Measurements from ENCODE around the gene ACADS. TPM values are rescaled to one million over a fixed set of nuclear protein-coding genes. Genes with fewer than 3 reads are reported as not detected.

ACADS gene
- polyA plus RNA-seq, 2 donors: 13.7 to 14.9 TPM

DNA sequence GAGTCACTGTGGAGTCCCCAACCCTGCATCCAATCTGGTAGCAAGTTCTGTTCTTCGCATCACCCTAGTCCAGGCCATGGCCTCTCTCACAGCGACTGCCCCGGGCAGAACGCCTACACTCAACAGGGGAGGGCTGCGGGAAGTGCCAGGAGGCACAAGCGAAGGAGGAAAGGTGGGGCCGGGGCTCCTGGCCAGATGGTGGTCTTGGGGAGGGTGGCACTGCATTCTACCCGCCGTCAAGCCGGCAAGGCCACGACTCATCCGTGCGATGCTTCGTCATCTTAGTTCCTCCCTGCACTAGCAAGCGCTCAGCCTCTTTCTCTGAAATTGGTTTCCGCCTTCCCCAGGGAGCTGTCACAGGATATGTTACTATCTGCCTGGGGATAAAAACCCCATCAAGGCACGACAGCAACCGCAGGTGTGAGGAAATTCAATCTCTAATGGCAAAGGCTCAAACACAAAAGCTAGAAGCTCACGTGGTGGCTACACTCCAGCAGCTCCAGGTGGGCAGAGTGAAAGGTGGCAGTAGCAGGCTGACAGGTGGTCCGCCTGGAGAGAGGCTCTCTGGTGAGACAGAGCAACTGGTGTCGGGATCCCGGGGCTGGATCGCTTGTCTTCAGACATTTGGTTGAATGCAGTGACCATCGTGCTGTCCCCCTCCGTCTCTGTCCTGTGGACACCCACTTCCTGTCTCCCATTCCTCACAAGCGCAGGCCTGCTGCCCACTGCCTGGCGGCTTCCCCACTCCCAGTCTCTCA is 34.1 kb downstream of the ACADS start:
- 86 to 88% methylated on average over 27 of the region's 27 CpGs for WGBS, 2 donors
- Histone ChIP-seq H3K4me1 (ENCODE audit: control insufficient read depth in 2 of 2, insufficient read depth in 2 of 2, low read length in 1 of 2) (peaks cover 2 to 4% of the 10 kb centered on the region in 2 donors), H3K27ac (ENCODE audit: low read depth in 2 of 2, low read length in 1 of 2) (no peak overlapping the region), H3K9me3 (ENCODE audit: control insufficient read depth in 2 of 2, insufficient read depth in 1 of 2, low read depth in 1 of 2, low read length in 1 of 2) (no peaks in the 10 kb centered on the region), H3K36me3 (ENCODE audit: control insufficient read depth in 2 of 2, insufficient read depth in 2 of 2, low read length in 1 of 2) (peaks cover 8 to 23% of the 10 kb centered on the region in 2 donors), H3K4me3 (ENCODE audit: low read depth in 1 of 2, low read length in 2 of 2) (no peak overlapping the region), H3K27me3 (ENCODE audit: control insufficient read depth in 1 of 2, insufficient read depth in 2 of 2, low read length in 2 of 2) (no peaks in the 10 kb centered on the region)

GRCh38 chr12:120760349-120761254 is 35.0 kb downstream of the ACADS start:
- H3K36me3 ChIP-seq (ENCODE audit: control insufficient read depth in 2 of 2, insufficient read depth in 2 of 2, low read length in 1 of 2): peaks cover 8 to 28% of the 10 kb centered on the region in 2 donors

GRCh38 chr12:120761519-120761934 is 35.9 kb downstream of the ACADS start:
- WGBS, 2 donors: 33 to 45% methylated on average over 9 of the region's 9 CpGs
- peaks cover 16 to 36% of the 10 kb centered on the region in 2 donors for H3K36me3 ChIP-seq (ENCODE audit: control insufficient read depth in 2 of 2, insufficient read depth in 2 of 2, low read length in 1 of 2)
- no peaks in the 10 kb centered on the region for H3K27me3 ChIP-seq (ENCODE audit: control insufficient read depth in 1 of 2, insufficient read depth in 2 of 2, low read length in 2 of 2)
- peak overlapping the region; percentile 30 to 60 for H3K27ac ChIP-seq (ENCODE audit: low read depth in 2 of 2, low read length in 1 of 2)
- H3K4me1 ChIP-seq (ENCODE audit: control insufficient read depth in 2 of 2, insufficient read depth in 2 of 2, low read length in 1 of 2): peaks cover 2 to 4% of the 10 kb centered on the region in 2 donors
- no peak overlapping the region for H3K4me3 ChIP-seq (ENCODE audit: low read depth in 1 of 2, low read length in 2 of 2)
- no peaks in the 10 kb centered on the region for H3K9me3 ChIP-seq (ENCODE audit: control insufficient read depth in 2 of 2, insufficient read depth in 1 of 2, low read depth in 1 of 2, low read length in 1 of 2)

More at GRCh38 chr12:120760349-120761254, 35.0 kb downstream of the ACADS start:
- H3K27ac ChIP-seq (ENCODE audit: low read depth in 2 of 2, low read length in 1 of 2): peak overlapping the region in 1 of 2 donors; percentile 30
- 90 to 93% methylated on average over 21 of the region's 21 CpGs for WGBS, 2 donors
- no peaks in the 10 kb centered on the region for H3K27me3 ChIP-seq (ENCODE audit: control insufficient read depth in 1 of 2, insufficient read depth in 2 of 2, low read length in 2 of 2)
- no peak overlapping the region for H3K4me3 ChIP-seq (ENCODE audit: low read depth in 1 of 2, low read length in 2 of 2)
- peaks cover 2 to 4% of the 10 kb centered on the region in 2 donors for H3K4me1 ChIP-seq (ENCODE audit: control insufficient read depth in 2 of 2, insufficient read depth in 2 of 2, low read length in 1 of 2)
- no peaks in the 10 kb centered on the region for H3K9me3 ChIP-seq (ENCODE audit: control insufficient read depth in 2 of 2, insufficient read depth in 1 of 2, low read depth in 1 of 2, low read length in 1 of 2)

DNA sequence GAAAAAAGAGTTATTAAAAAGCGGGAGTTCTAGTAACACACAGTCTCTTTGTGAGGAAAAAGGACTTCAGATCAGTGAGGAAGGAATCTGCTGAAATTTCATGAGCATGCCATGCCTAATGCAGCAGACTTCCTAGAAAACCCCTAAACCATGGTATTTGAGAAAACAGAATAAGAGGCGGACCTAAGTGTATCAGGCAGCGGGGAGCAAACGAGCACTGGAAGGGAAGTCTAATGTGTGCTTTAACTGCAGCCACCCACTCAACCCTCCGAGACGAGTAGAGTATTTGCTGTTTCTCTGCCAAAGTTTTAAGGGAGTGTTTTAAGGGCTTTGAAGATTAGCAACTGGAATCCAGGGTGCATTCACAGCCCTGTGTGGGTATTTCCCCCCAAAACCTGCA is 36.5 kb downstream of the ACADS start:
- Histone ChIP-seq H3K4me1 (ENCODE audit: control insufficient read depth in 2 of 2, insufficient read depth in 2 of 2, low read length in 1 of 2) (peaks cover 2 to 4% of the 10 kb centered on the region in 2 donors), H3K9me3 (ENCODE audit: control insufficient read depth in 2 of 2, insufficient read depth in 1 of 2, low read depth in 1 of 2, low read length in 1 of 2) (no peaks in the 10 kb centered on the region), H3K36me3 (ENCODE audit: control insufficient read depth in 2 of 2, insufficient read depth in 2 of 2, low read length in 1 of 2) (peaks cover 18 to 42% of the 10 kb centered on the region in 2 donors), H3K27ac (ENCODE audit: low read depth in 2 of 2, low read length in 1 of 2) (peak overlapping the region; percentile 30 to 45), H3K27me3 (ENCODE audit: control insufficient read depth in 1 of 2, insufficient read depth in 2 of 2, low read length in 2 of 2) (no peaks in the 10 kb centered on the region), H3K4me3 (ENCODE audit: low read depth in 1 of 2, low read length in 2 of 2) (no peak overlapping the region)
- WGBS, 2 donors: 44 to 51% methylated on average over 6 of the region's 6 CpGs

GRCh38 chr12:120763250-120763649 is 37.6 kb downstream of the ACADS start:
- no peak overlapping the region for H3K4me3 ChIP-seq (ENCODE audit: low read depth in 1 of 2, low read length in 2 of 2)
- no peak overlapping the region for H3K27ac ChIP-seq (ENCODE audit: low read depth in 2 of 2, low read length in 1 of 2)
- WGBS, 2 donors: 69 to 88% methylated on average over 3 of the region's 3 CpGs
- H3K27me3 ChIP-seq (ENCODE audit: control insufficient read depth in 1 of 2, insufficient read depth in 2 of 2, low read length in 2 of 2): no peaks in the 10 kb centered on the region
- peaks cover 2 to 4% of the 10 kb centered on the region in 2 donors for H3K4me1 ChIP-seq (ENCODE audit: control insufficient read depth in 2 of 2, insufficient read depth in 2 of 2, low read length in 1 of 2)
- no peaks in the 10 kb centered on the region for H3K9me3 ChIP-seq (ENCODE audit: control insufficient read depth in 2 of 2, insufficient read depth in 1 of 2, low read depth in 1 of 2, low read length in 1 of 2)
- peaks cover 20 to 44% of the 10 kb centered on the region in 2 donors for H3K36me3 ChIP-seq (ENCODE audit: control insufficient read depth in 2 of 2, insufficient read depth in 2 of 2, low read length in 1 of 2)

DNA sequence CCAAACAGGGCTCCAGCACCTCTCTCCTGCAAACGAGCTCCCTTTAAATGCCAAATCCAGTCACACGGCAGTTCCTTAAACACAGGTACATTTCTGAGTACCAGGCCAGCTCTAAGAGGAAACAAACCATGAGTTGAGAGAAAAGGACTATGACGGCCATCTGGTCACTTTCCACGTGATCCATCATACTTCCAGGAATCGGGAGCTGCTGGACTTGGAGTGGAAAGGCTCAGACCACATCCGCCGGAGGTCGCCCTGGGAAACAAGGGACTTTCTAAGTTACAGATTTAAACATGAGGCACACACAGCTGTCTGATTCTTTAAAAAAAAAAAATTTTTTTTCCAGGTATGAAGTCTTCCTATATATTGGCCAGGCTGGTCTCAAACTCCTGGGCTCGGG is 39.2 kb downstream of the ACADS start:
- Histone ChIP-seq H3K36me3 (ENCODE audit: control insufficient read depth in 2 of 2, insufficient read depth in 2 of 2, low read length in 1 of 2) (peaks cover 20 to 40% of the 10 kb centered on the region in 2 donors), H3K27me3 (ENCODE audit: control insufficient read depth in 1 of 2, insufficient read depth in 2 of 2, low read length in 2 of 2) (no peaks in the 10 kb centered on the region), H3K4me3 (ENCODE audit: low read depth in 1 of 2, low read length in 2 of 2) (no peak overlapping the region), H3K9me3 (ENCODE audit: control insufficient read depth in 2 of 2, insufficient read depth in 1 of 2, low read depth in 1 of 2, low read length in 1 of 2) (no peaks in the 10 kb centered on the region), H3K4me1 (ENCODE audit: control insufficient read depth in 2 of 2, insufficient read depth in 2 of 2, low read length in 1 of 2) (peaks cover 2 to 4% of the 10 kb centered on the region in 2 donors), H3K27ac (ENCODE audit: low read depth in 2 of 2, low read length in 1 of 2) (no peak overlapping the region)
- 85 to 87% methylated on average over 9 of the region's 9 CpGs for WGBS, 2 donors

DNA sequence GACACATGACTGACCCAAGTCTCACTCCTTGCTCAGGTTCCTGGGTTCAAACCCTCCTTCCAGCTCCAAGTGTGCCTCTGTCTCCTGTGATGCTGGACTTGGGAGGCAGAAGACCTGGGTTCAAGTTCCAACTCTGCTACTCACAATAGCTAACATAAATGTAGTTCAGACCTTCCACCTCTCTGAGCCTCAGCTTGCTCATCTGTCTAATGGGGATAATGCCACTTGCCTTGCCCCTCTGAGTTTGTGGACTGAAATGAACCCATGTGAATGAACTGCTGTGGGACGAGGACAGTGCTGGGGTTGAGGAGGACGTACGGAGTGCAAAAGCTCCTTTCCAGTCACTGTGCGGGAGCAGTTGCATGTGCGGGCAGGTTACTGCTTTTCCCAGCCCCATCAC is 40.9 kb downstream of the ACADS start:
- H3K27ac ChIP-seq (ENCODE audit: low read depth in 2 of 2, low read length in 1 of 2): no peak overlapping the region
- peaks cover 18 to 32% of the 10 kb centered on the region in 2 donors for H3K36me3 ChIP-seq (ENCODE audit: control insufficient read depth in 2 of 2, insufficient read depth in 2 of 2, low read length in 1 of 2)
- no peaks in the 10 kb centered on the region for H3K9me3 ChIP-seq (ENCODE audit: control insufficient read depth in 2 of 2, insufficient read depth in 1 of 2, low read depth in 1 of 2, low read length in 1 of 2)
- H3K4me1 ChIP-seq (ENCODE audit: control insufficient read depth in 2 of 2, insufficient read depth in 2 of 2, low read length in 1 of 2): peaks cover 0 to 2% of the 10 kb centered on the region in 2 donors
- H3K27me3 ChIP-seq (ENCODE audit: control insufficient read depth in 1 of 2, insufficient read depth in 2 of 2, low read length in 2 of 2): no peaks in the 10 kb centered on the region
- WGBS, 2 donors: 82% methylated on average over 5 of the region's 5 CpGs
- H3K4me3 ChIP-seq (ENCODE audit: low read depth in 1 of 2, low read length in 2 of 2): no peak overlapping the region

DNA sequence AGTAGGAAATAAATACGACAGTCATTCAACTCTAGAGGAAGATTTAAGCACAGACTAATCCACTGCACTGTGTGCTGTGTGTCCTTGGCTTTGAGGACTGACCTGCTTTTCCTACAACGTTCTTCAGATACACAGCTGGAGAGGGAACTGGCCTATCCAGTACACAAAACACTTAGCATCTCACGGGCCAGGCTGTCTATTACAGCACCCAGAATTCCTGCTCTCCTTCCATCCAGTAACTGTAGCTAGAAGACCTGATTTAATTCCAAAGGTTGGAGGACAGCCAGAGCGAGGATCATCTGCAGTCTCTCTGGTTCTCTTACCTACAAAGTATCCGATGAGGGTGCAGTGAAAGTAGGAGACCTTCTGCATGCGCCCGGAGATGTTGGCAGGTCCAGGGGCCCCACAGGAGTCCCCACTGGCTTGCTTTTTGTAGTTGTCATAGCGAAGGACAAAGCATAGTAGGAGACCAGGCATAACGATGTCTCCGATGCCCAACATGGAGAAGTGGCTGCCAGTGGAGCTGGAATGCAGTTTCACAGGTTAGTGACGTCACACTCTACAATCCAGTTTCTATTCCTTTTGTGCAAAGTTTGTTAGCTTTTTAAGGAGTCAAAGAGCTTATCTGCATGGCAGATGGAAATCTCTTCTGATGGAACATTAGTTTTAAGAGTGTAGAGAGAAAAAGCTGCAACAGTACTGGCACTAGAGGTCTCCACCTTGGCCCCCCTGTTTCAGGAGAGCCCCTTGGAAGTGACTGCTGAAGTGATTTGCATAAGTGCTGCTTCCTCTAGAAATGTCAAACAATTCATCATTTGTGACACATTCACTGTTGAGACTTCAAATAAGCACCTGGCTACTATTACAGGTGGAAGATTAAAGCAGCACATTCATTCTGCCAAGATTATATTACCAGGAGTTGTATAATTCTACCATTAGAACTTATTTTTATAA is 41.7 kb downstream of the ACADS start:
- WGBS, 2 donors: 80 to 84% methylated on average over 11 of the region's 11 CpGs
- Histone ChIP-seq H3K4me1 (ENCODE audit: control insufficient read depth in 2 of 2, insufficient read depth in 2 of 2, low read length in 1 of 2) (no peaks in the 10 kb centered on the region), H3K27ac (ENCODE audit: low read depth in 2 of 2, low read length in 1 of 2) (peak overlapping the region in 1 of 2 donors; percentile 5), H3K4me3 (ENCODE audit: low read depth in 1 of 2, low read length in 2 of 2) (no peak overlapping the region), H3K9me3 (ENCODE audit: control insufficient read depth in 2 of 2, insufficient read depth in 1 of 2, low read depth in 1 of 2, low read length in 1 of 2) (no peaks in the 10 kb centered on the region), H3K36me3 (ENCODE audit: control insufficient read depth in 2 of 2, insufficient read depth in 2 of 2, low read length in 1 of 2) (peaks cover 18 to 34% of the 10 kb centered on the region in 2 donors), H3K27me3 (ENCODE audit: control insufficient read depth in 1 of 2, insufficient read depth in 2 of 2, low read length in 2 of 2) (no peaks in the 10 kb centered on the region)

DNA sequence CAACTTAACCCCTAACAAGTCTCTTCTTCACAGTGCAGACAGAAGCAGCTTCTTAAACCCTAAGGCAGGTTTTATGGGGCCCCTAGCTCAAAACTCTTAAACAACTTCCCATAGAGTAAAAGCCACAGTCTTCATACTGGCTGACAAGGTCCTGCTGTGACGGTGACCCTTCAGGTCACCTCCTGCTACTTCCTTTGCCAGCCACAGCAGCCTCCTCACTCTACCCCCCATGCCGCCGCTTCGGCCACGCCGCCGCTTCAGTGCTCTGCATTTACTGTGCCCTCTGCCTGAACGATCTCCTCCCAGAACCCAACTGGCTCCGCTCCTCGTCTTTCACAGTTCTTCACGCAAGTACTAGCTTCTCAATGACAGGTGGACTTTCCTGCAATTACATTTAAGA is 45.5 kb downstream of the ACADS start:
- Histone ChIP-seq H3K27me3 (ENCODE audit: control insufficient read depth in 1 of 2, insufficient read depth in 2 of 2, low read length in 2 of 2) (no peaks in the 10 kb centered on the region), H3K9me3 (ENCODE audit: control insufficient read depth in 2 of 2, insufficient read depth in 1 of 2, low read depth in 1 of 2, low read length in 1 of 2) (no peaks in the 10 kb centered on the region), H3K4me1 (ENCODE audit: control insufficient read depth in 2 of 2, insufficient read depth in 2 of 2, low read length in 1 of 2) (no peaks in the 10 kb centered on the region), H3K27ac (ENCODE audit: low read depth in 2 of 2, low read length in 1 of 2) (no peak overlapping the region), H3K4me3 (ENCODE audit: low read depth in 1 of 2, low read length in 2 of 2) (no peak overlapping the region), H3K36me3 (ENCODE audit: control insufficient read depth in 2 of 2, insufficient read depth in 2 of 2, low read length in 1 of 2) (peaks cover 8 to 27% of the 10 kb centered on the region in 2 donors)
- 86% methylated on average over 11 of the region's 11 CpGs for WGBS, 2 donors

All from esophagus (tissue), 2 donors.